ENCODE measurements around the gene FECH.

DNA sequence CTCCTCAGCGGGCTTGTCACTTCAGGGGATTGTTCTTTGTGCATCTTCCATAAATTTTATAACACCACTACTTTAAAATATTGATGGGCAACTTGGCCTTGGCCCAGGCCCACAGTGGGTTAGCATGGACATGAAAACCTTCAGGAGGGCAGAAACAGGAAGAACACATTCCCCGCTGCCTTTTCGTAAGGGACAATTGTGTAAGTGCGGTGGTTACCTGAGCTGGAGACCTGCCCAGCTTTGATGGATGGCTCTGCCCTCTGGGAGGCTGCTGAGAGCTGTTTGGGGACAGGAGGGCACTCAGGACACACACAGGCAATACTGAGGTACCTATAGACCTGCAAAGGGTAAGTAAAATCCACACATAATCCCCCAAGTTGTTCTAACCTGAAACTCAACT lies 46.8 kb downstream of the FECH start:
- TF ChIP-seq CTCF (IDR thresholded peaks at IDR 0.05): no peak
- no peak for TF ChIP-seq POLR2A (IDR thresholded peaks at IDR 0.05)
- no peak for TF ChIP-seq POLR2AphosphoS5 (IDR thresholded peaks at IDR 0.05)
- TF ChIP-seq EP300 (IDR thresholded peaks at IDR 0.05): no peak

Data from stomach (tissue), 4 donors.